Measurements from ENCODE around the gene GATM. TPM values are rescaled to one million over a fixed set of nuclear protein-coding genes. Genes with fewer than 3 reads are reported as not detected.

GATM gene
- total RNA-seq, 1 donor from 2014 or later = 26.8 TPM

- Mint-ChIP-seq H3K9me3 (no peaks in the 10 kb centered on the region), H3K4me3 (peak overlapping the region; percentile 99), H3K27ac (peak overlapping the region; percentile 86), H3K27me3 (peaks cover 14% of the 10 kb centered on the region), H3K36me3 (peaks cover 7% of the 10 kb centered on the region), H3K4me1 (ENCODE audit: unreplicated experiment) (peaks cover 11% of the 10 kb centered on the region)
- no peak for DNase-seq (ENCODE audit: extremely low spot score, unreplicated experiment)
- no peak for TF ChIP-seq CTCF (conservative IDR thresholded peaks at IDR 0.05)
Measured at GRCh38 chr15:45401665-45402161, 23.4 kb upstream of the GATM start.

GRCh38 chr15:45399381-45400212 is 21.3 kb upstream of the GATM start:
- peak; percentile 79 for TF ChIP-seq CTCF (conservative IDR thresholded peaks at IDR 0.05)

GRCh38 chr15:45397116-45397665 is 18.8 kb upstream of the GATM start:
- no peak for TF ChIP-seq CTCF (conservative IDR thresholded peaks at IDR 0.05)
- H3K27me3 Mint-ChIP-seq = peaks cover 48% of the 10 kb centered on the region
- no peaks in the 10 kb centered on the region for H3K4me1 Mint-ChIP-seq (ENCODE audit: unreplicated experiment)
- H3K9me3 Mint-ChIP-seq = no peaks in the 10 kb centered on the region
- no peak overlapping the region for H3K27ac Mint-ChIP-seq
- no peak overlapping the region for H3K4me3 Mint-ChIP-seq
- H3K36me3 Mint-ChIP-seq = no peaks in the 10 kb centered on the region
- DNase-seq (ENCODE audit: extremely low spot score, unreplicated experiment) = no peak

More at GRCh38 chr15:45399381-45400212, 21.3 kb upstream of the GATM start:
- Mint-ChIP-seq H3K4me1 (ENCODE audit: unreplicated experiment) (peaks cover 5% of the 10 kb centered on the region), H3K36me3 (no peaks in the 10 kb centered on the region), H3K27ac (no peak overlapping the region), H3K27me3 (peaks cover 33% of the 10 kb centered on the region), H3K9me3 (no peaks in the 10 kb centered on the region), H3K4me3 (peak overlapping the region; percentile 57)
- no peak for DNase-seq (ENCODE audit: extremely low spot score, unreplicated experiment)

- no peaks in the 10 kb centered on the region for H3K36me3 Mint-ChIP-seq
- no peak overlapping the region for H3K4me3 Mint-ChIP-seq
- no peak overlapping the region for H3K27ac Mint-ChIP-seq
- TF ChIP-seq CTCF (conservative IDR thresholded peaks at IDR 0.05) = no peak
- no peaks in the 10 kb centered on the region for H3K9me3 Mint-ChIP-seq
- H3K4me1 Mint-ChIP-seq (ENCODE audit: unreplicated experiment) = no peaks in the 10 kb centered on the region
- H3K27me3 Mint-ChIP-seq = peaks cover 52% of the 10 kb centered on the region
- no peak for DNase-seq (ENCODE audit: extremely low spot score, unreplicated experiment)
Measured at GRCh38 chr15:45395943-45396342, 17.6 kb upstream of the GATM start.

- peaks cover 57% of the 10 kb centered on the region for H3K27me3 Mint-ChIP-seq
- no peak overlapping the region for H3K27ac Mint-ChIP-seq
- no peaks in the 10 kb centered on the region for H3K9me3 Mint-ChIP-seq
- DNase-seq (ENCODE audit: extremely low spot score, unreplicated experiment) = no peak
- no peaks in the 10 kb centered on the region for H3K4me1 Mint-ChIP-seq (ENCODE audit: unreplicated experiment)
- no peak overlapping the region for H3K4me3 Mint-ChIP-seq
- H3K36me3 Mint-ChIP-seq = no peaks in the 10 kb centered on the region
- TF ChIP-seq CTCF (conservative IDR thresholded peaks at IDR 0.05) = no peak
Measured at GRCh38 chr15:45394681-45395080, 16.3 kb upstream of the GATM start.

Data from type B pancreatic cell (in vitro differentiated cells).